ENCODE data around the gene IL18R1.

DNA sequence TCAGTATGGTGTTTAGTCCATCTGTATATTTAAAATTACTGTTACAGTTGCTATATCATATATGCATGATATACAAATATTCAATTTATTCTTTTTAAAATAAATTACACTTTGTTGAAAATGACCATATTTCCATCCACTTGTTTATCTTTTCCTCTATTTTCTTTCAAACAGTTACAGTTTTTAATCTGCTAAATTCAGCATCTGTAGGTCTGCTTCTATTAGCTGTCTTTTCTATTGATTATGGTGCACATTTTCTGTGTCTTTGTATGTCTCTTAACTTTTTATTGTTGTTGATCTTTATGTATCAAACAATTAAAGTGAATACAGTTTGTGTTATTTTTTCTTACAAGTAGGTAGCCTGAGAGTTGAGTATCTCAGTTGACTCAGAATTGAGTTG lies 28.1 kb downstream of the IL18R1 start:
- TF ChIP-seq, protein P1, sequence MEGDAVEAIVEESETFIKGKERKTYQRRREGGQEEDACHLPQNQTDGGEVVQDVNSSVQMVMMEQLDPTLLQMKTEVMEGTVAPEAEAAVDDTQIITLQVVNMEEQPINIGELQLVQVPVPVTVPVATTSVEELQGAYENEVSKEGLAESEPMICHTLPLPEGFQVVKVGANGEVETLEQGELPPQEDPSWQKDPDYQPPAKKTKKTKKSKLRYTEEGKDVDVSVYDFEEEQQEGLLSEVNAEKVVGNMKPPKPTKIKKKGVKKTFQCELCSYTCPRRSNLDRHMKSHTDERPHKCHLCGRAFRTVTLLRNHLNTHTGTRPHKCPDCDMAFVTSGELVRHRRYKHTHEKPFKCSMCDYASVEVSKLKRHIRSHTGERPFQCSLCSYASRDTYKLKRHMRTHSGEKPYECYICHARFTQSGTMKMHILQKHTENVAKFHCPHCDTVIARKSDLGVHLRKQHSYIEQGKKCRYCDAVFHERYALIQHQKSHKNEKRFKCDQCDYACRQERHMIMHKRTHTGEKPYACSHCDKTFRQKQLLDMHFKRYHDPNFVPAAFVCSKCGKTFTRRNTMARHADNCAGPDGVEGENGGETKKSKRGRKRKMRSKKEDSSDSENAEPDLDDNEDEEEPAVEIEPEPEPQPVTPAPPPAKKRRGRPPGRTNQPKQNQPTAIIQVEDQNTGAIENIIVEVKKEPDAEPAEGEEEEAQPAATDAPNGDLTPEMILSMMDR (IDR thresholded peaks at IDR 0.05; ENCODE audit: low read depth, low read length, missing input control), result no peak
- TF ChIP-seq, protein P2, sequence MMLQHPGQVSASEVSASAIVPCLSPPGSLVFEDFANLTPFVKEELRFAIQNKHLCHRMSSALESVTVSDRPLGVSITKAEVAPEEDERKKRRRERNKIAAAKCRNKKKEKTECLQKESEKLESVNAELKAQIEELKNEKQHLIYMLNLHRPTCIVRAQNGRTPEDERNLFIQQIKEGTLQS (IDR thresholded peaks at IDR 0.05), result no peak
- TF ChIP-seq YY1 (IDR thresholded peaks at IDR 0.05), result no peak
- no peak for TF ChIP-seq TAF1 (conservative IDR thresholded peaks at IDR 0.05)
- no peak for TF ChIP-seq JUND (IDR thresholded peaks at IDR 0.05)
- no peak for TF ChIP-seq SP1 (IDR thresholded peaks at IDR 0.05)
- TF ChIP-seq, protein P3, sequence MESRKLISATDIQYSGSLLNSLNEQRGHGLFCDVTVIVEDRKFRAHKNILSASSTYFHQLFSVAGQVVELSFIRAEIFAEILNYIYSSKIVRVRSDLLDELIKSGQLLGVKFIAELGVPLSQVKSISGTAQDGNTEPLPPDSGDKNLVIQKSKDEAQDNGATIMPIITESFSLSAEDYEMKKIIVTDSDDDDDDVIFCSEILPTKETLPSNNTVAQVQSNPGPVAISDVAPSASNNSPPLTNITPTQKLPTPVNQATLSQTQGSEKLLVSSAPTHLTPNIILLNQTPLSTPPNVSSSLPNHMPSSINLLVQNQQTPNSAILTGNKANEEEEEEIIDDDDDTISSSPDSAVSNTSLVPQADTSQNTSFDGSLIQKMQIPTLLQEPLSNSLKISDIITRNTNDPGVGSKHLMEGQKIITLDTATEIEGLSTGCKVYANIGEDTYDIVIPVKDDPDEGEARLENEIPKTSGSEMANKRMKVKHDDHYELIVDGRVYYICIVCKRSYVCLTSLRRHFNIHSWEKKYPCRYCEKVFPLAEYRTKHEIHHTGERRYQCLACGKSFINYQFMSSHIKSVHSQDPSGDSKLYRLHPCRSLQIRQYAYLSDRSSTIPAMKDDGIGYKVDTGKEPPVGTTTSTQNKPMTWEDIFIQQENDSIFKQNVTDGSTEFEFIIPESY (IDR thresholded peaks at IDR 0.05), result no peak
- no peak for TF ChIP-seq FOXA1 (IDR thresholded peaks at IDR 0.05)
